Stomach (tissue), 9 donors: Measurements from ENCODE around the gene MCF2L. TPM values are rescaled to one million over a fixed set of nuclear protein-coding genes. Genes with fewer than 3 reads are reported as not detected.

Experiments
- DNase-seq, 2 donors: peaks; one replicate each; pipeline versions ENCODE4 v3.0.0 to v3.0.0-alpha.2; 2013 to 2019
- H3K27ac ChIP-seq, 5 donors: fragments of 200-600 bp in 4 of 5; sonication (generic) in 4 of 5; one replicate each; pipeline ENCODE4 v1.5.1; 2013 to 2019; ENCODE audit warnings: mild to moderate bottlenecking in 1 of 5, moderate library complexity in 1 of 5
- H3K27me3 ChIP-seq, 3 donors: fragments of 200-600 bp; sonication (generic); one replicate each; pipeline ENCODE4 v1.5.1; 2017 to 2019; ENCODE audit warnings: mixed run types in 1 of 3
- H3K36me3 ChIP-seq, 4 donors: fragments of 200-600 bp; sonication (generic); 1 replicate in 3 of 4; 2 replicates in 1 of 4; pipeline ENCODE4 v1.5.1; 2016 to 2019
- H3K4me1 ChIP-seq, 4 donors: fragments of 200-600 bp; sonication (generic); one replicate each; pipeline ENCODE4 v1.5.1; 2016 to 2019
- H3K4me3 ChIP-seq, 4 donors: fragments of 200-600 bp; sonication (generic) in 3 of 4; one replicate each; pipeline ENCODE4 v1.5.1; 2016 to 2019; ENCODE audit warnings: mild to moderate bottlenecking in 1 of 4
- H3K9me3 ChIP-seq, 4 donors: fragments of 200-600 bp; sonication (generic); one replicate each; pipeline ENCODE4 v1.5.1; 2016 to 2019
- EP300 ChIP-seq: sonication (generic); formaldehyde crosslinking; IDR thresholded peaks from one replicate; pipeline ENCODE4 v1.6.1; 2017; ENCODE audit warnings: antibody characterized with exemption
- POLR2A ChIP-seq, 4 donors: fragments of 450-650 bp; IDR thresholded peaks; one replicate each; pipeline ENCODE4 v1.6.1; 2016; ENCODE audit warnings: antibody characterized with exemption in 4 of 4, control low read depth in 2 of 4, mild to moderate bottlenecking in 1 of 4, moderate library complexity in 1 of 4
- POLR2AphosphoS5 ChIP-seq, 3 donors: sonication (generic); formaldehyde crosslinking; IDR thresholded peaks; one replicate each; pipeline ENCODE4 v1.6.1; 2016; ENCODE audit warnings: antibody characterized with exemption in 3 of 3
- WGBS, 5 donors: extraction: QIAGEN DNeasy Blood & Tissue Kit in 3 of 5; methylation state at CpG; one replicate each; pipeline versions ENCODE4 v1.1.5 to v1.1.7; 2013 to 2018; 5-methylcytosine and 5-hydroxymethylcytosine counted together
- intact Hi-C: fragments of 100-400 bp; cut with DNase I; formaldehyde crosslinking; loops from one replicate; pipeline ENCODE4 v1.15.1; 2023; ENCODE audit warnings: low total_unique reads
- polyA plus RNA-seq, 3 donors: library from polyadenylated mRNA; stranded (reverse); fragments of 200-250 nt; gene quantifications; one replicate each; pipeline ENCODE4 v1.2.3, GENCODE V29; 2013
- total RNA-seq, 5 donors: library from RNA; depleted of rRNA; stranded (reverse); fragments of >200 nt; gene quantifications; one replicate each; pipeline versions ENCODE4 v1.1.0 to v1.2.3, GENCODE V29; 2014 to 2016
- TF ChIP-seq, protein P1 (sequence below), 7 experiments: fragments of 450-650 bp in 4 of 7; fragments of 200-600 bp in 3 of 7; sonication (generic) in 3 of 7; IDR thresholded peaks; one replicate each; pipeline ENCODE4 v1.5.1; 2016 to 2019; ENCODE audit warnings: antibody characterized with exemption in 7 of 7, control low read depth in 2 of 7, mild to moderate bottlenecking in 1 of 7
- donor health status: healthy with polysubstance abuse.
- donor health status: Bipolar disorder and iron deficiency.
- donor health status: healthy.

Gene MCF2L
- total and polyA plus RNA-seq, 8 donors, result 10.8 to 363 (median 39.4) TPM

DNA sequence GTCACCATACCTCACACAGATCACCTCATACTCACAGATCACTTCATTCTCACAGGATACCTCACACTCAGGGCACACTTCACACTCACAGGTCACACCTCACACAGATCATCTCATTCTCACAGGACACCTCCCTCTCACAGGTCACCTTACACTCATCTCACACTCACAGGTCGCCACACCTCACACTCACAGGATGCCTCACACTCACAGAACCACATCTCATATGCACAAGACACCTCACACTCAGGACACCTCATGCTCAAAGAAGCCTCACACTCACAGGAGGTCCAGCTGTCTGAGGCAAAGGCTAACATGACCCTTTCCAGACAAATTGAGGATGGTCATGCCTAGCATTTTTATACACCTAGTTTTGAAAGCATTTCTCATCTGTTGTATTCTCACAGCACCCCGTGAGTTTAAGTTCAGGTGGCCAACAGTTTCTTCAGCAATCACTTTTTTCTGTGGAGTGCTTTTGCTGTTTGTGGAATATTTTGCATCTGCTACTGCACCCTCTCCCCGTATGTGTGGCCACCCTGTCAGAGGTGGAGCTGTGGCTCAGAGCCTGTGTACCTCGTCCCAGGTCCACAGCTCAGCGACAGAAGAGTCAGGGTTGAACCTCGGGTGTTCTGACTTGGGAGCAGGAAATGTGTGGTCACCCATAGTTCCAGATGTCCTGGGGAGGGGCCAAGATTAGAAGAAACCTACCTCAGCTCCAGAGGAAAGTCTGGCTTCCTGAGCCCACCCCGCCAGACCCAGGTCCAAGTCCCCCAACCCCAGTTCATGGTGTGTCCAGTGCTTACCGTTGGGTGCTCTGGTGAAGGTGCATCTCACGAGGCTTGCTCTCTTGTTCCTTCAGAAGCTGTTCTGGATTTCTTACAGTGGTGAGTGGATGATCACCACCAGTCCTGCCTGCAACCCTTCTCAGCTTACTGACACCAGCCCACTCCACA is 144.2 kb downstream of the MCF2L start:
- peaks cover 16 to 40% (median 23%) of the 10 kb centered on the region in 3 donors for H3K27me3 ChIP-seq
- H3K27ac ChIP-seq, result no peak overlapping the region
- TF ChIP-seq, protein P1, sequence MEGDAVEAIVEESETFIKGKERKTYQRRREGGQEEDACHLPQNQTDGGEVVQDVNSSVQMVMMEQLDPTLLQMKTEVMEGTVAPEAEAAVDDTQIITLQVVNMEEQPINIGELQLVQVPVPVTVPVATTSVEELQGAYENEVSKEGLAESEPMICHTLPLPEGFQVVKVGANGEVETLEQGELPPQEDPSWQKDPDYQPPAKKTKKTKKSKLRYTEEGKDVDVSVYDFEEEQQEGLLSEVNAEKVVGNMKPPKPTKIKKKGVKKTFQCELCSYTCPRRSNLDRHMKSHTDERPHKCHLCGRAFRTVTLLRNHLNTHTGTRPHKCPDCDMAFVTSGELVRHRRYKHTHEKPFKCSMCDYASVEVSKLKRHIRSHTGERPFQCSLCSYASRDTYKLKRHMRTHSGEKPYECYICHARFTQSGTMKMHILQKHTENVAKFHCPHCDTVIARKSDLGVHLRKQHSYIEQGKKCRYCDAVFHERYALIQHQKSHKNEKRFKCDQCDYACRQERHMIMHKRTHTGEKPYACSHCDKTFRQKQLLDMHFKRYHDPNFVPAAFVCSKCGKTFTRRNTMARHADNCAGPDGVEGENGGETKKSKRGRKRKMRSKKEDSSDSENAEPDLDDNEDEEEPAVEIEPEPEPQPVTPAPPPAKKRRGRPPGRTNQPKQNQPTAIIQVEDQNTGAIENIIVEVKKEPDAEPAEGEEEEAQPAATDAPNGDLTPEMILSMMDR (IDR thresholded peaks at IDR 0.05), result no peak
- TF ChIP-seq POLR2AphosphoS5 (IDR thresholded peaks at IDR 0.05), result no peak
- no peak for TF ChIP-seq EP300
- TF ChIP-seq POLR2A (IDR thresholded peaks at IDR 0.05), result no peak
- no peak overlapping the region for H3K4me3 ChIP-seq
- intact Hi-C loops, result no loop called here
- no peaks in the 10 kb centered on the region for H3K36me3 ChIP-seq
- WGBS, 5 donors, result 55 to 64% (median 60%) methylated on average over 9 of the region's 9 CpGs
- no peak for DNase-seq
- H3K9me3 ChIP-seq, result no peaks in the 10 kb centered on the region
- H3K4me1 ChIP-seq, result peaks cover 14 to 20% (median 18%) of the 10 kb centered on the region in 4 donors

DNA sequence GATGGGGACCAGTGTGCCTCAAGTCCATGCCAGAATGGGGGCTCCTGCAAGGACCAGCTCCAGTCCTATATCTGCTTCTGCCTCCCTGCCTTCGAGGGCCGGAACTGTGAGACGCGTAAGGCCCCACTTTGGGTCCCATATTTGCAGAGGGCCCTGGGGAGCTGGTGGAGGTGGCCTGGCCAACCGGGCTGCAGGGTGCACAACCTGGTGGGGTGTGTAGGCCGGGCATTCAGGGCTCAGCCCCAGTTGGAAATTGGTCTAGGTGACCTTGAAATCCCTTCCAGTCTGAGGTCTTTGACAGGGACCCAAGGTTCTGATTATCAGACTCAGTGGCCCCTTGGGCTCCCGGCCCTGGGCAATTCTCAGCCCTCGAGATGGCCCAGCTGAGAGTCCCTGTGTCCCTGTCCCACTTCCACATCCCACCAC is 144.8 kb downstream of the MCF2L start:
- intact Hi-C loops, result no loop called here
- Histone ChIP-seq H3K27me3 (peaks cover 16 to 40% (median 25%) of the 10 kb centered on the region in 3 donors), H3K4me3 (no peak overlapping the region), H3K36me3 (no peaks in the 10 kb centered on the region), H3K9me3 (no peaks in the 10 kb centered on the region), H3K4me1 (peaks cover 14 to 20% (median 18%) of the 10 kb centered on the region in 4 donors), H3K27ac (no peak overlapping the region)
- TF ChIP-seq POLR2A (IDR thresholded peaks at IDR 0.05) (no peak), POLR2AphosphoS5 (IDR thresholded peaks at IDR 0.05) (no peak), EP300 (no peak)
- TF ChIP-seq, protein P1 (IDR thresholded peaks at IDR 0.05), result no peak
- WGBS, 5 donors, result 87 to 92% (median 92%) methylated on average over 2 to 8 of the region's 8 CpGs
- DNase-seq, result no peak

DNA sequence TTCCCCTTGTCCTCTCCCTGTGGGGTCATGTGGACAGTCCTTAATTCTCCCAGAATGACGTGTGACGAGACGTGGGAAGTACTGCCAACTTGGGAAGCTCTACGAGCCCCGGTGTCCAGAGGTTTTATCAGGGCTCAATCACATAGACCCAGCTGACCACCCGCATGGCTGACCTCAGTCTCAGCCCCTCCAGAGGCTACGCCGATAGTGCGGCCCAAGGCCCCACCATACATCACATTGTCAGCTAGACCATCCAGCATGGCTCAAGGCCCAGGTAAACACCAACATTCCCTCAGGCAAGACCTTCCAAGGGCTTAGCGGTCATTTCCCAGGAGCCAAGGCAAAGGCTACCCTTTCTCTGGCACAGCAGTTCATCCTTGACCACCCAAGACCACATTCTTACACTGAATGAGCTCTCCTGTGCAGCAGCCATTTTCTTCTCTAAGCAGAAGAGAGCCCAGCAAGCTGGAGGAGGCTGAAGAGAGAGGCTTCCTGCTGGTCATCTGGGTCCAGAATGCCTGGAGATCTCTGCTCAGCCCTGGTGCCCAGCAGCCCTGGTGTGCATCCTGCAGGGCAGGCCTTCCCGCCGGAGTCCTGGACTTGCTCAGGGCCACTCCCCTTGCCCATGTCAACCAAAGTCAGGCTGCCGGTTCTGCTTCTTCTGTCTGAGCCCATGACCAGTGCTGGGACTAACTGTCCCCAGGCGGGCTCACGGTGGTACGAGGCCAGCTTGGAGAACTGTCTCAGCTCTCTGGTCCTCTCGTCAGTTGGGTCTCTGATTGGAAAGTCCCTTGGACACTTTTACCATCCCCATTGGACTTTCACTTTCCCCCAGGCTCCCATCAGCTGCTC is 145.7 kb downstream of the MCF2L start:
- Histone ChIP-seq H3K4me3 (no peak overlapping the region), H3K36me3 (no peaks in the 10 kb centered on the region), H3K27ac (no peak overlapping the region), H3K4me1 (peaks cover 11 to 14% (median 13%) of the 10 kb centered on the region in 4 donors), H3K9me3 (no peaks in the 10 kb centered on the region), H3K27me3 (peaks cover 12 to 31% (median 18%) of the 10 kb centered on the region in 3 donors)
- intact Hi-C loops, result no loop called here
- DNase-seq, result peak in 1 of 2 donors; percentile 20
- WGBS, 5 donors, result 86 to 97% (median 89%) methylated on average over 17 of the region's 17 CpGs
- TF ChIP-seq POLR2A (IDR thresholded peaks at IDR 0.05) (no peak), EP300 (no peak), POLR2AphosphoS5 (IDR thresholded peaks at IDR 0.05) (no peak)
- TF ChIP-seq, protein P1 (IDR thresholded peaks at IDR 0.05), result no peak
